HG03432 (cell line): ENCODE results near the gene FRMD4A.
"Not testable (repeated sequence)": the region's sequence is repeated elsewhere in the genome, so short reads cannot be mapped to it uniquely, and the experiment has no call there.

Experiments used
- ATAC-seq: cut with Tn5 transposase; IDR thresholded peaks from one replicate; pipeline ENCODE4 v1.9.1; 2021; ENCODE audit warnings: mild to moderate bottlenecking, moderate library complexity; ENCODE audit not compliant: unreplicated experiment

Gene FRMD4A

GRCh38 chr10:14116837-14117236, 213.9 kb downstream of the FRMD4A start:
- no peak for ATAC-seq

GRCh38 chr10:14116021-14116420, 214.7 kb downstream of the FRMD4A start:
- ATAC-seq = no peak

DNA sequence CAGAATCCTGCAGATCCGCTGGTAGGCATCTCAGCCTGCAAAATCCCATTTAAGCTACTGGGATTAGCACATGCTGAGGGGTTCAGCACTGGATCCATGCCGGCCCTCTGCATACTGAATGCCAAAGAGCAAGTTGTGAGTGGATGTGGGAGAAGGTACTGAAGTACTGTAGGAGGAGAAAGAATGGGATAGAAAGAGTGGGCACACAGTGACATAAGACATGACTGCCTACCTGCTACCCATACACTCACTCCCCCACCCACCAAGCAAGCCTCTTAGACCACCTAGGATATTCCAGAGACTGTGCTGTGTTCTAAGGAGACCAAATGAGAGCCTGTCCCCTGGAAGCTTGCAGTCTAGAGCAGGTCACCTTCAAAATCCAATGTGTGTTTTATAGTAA, 215.9 kb downstream of the FRMD4A start:
- ATAC-seq = no peak

DNA sequence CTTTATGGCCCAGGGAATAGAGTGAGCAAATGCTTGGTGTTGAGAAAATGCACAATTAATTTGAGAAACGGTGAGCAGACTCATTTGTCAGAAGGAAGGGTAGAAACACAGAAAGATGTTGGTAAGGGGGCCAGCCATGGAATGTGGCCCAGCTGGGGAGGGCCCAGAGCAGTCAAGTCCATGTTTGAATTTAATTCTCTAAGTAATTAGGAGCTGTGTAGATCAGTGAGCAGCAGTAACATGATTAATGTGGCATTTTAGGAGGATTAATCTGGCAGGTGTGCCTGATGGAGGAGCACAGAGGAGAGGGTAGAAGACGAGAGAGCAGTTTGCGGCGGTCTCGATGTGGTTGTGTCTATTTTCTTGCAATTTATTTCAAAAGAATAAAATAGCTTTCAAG, 218.7 kb downstream of the FRMD4A start:
- ATAC-seq = no peak

DNA sequence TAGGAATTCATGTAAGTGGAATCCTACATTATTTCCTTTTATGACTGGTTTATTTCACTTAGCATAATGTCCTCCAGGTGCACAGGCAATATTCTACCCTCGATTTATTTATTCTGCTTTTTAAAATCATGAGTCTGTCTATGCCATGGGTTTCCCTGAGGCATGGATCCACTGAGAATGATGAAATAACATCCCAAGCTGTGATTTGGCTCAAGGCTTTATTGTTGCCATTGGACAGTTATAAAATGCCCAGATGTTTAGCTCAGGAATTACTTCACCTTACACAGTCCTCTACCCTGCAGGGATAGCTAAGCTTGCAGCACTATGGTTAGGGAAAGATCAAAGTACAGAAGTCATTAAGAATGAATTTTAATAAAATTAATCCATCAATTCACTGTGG, 219.5 kb downstream of the FRMD4A start:
- ATAC-seq = no peak

GRCh38 chr10:14106828-14107227, 223.9 kb downstream of the FRMD4A start:
- no peak for ATAC-seq

- no peak for ATAC-seq
Observed at GRCh38 chr10:14102056-14102455, 228.7 kb downstream of the FRMD4A start.

DNA sequence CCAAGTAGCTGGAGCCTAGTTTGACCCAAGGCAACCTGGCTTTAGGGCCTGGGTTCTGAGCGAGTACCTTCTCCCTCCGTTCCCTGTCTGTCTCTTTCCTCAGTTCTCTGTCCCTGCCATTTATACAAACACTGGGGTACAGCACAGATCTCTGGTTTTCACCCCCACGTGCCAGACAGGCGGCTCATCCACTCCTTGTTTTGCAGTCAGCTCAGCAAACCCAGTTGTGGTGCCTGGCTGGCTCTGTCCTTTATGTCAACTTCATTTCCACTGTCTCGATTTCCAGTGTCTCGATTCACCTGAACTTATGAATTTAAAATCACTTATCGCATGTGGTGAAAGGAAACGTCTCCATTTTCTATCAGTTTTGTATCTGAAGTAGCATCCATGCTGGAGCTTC, 230.8 kb downstream of the FRMD4A start:
- no peak for ATAC-seq

DNA sequence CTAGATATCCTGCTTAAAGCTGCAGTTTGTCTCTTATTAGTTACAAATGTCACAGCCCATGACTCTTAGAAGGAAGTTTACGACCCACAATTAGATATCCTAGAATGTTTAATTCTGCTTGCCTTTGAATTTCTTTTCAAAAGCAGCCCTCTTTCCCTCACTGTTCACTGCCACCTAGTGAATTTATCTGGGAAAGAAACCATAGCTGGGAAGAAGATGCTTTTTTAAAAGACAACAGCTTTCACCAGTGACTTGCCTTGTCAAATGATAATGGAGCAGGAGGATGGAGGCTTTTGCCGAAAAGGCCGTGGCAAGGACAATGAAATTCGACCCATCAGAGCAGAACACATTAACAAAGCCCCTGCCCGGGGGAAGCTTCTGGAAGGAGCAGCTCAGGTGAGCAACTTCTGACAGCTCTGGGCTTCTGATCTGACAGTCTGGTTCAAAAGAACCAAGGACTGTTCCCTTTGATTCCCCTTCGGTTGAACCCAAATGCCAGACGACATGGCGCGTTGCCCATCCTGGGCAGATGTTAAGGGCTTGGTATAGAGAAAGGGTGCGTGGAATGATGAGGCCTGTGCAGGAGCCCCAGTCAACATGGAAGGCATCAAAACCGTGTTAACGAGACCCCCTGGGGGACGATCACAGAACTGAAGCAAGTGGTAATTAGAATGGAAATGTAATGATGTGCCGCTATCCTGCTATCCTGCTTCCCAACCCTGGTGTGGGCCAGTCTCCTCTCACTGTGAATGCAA, 236.8 kb downstream of the FRMD4A start:
- no peak for ATAC-seq

DNA sequence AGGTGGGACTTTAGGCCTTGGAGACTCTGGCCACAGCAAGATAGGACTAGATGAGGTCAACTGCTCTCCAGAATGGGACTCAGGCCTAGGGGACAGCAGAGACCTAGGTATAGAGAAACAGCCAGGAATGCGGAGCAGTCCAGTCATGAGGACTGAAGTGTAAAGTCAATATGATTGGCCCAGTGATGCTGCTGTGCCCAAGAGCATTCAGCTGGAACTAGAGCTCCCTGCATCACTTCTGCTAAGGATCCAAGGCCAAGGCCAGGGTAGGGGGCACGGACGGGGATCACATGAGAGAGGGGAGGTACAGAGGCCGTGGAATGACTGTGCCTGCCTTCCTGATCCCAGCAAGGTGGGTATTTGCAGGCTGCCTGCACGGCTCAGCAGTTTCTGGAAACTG, 237.9 kb downstream of the FRMD4A start:
- ATAC-seq = no peak

- ATAC-seq = no peak
Observed at GRCh38 chr10:14089556-14090292, 241.0 kb downstream of the FRMD4A start.

DNA sequence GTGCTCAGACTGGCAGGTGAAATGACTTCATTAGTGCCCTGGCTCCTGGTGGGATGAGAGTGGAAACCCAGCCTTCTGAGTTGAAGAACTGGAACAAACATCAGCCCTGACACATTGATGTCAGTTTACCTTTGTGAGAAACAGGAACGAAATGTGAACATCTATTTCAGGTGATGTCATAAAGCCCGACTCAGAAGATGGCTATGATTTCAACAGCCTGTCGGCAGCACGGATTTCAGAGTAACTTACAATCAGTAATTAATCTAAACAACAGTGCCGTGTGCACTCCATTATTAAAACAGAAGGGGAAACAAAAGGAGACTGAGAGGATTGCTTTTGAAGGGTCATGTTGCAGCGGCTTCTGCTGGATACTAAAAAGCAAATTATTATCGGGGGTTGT, 243.2 kb downstream of the FRMD4A start:
- ATAC-seq = no peak

GRCh38 chr10:14086596-14086995, 244.1 kb downstream of the FRMD4A start:
- no peak for ATAC-seq

- ATAC-seq = no peak
Observed at GRCh38 chr10:14084875-14085274, 245.8 kb downstream of the FRMD4A start.

- no peak for ATAC-seq
Observed at GRCh38 chr10:14080795-14081194, 249.9 kb downstream of the FRMD4A start.

DNA sequence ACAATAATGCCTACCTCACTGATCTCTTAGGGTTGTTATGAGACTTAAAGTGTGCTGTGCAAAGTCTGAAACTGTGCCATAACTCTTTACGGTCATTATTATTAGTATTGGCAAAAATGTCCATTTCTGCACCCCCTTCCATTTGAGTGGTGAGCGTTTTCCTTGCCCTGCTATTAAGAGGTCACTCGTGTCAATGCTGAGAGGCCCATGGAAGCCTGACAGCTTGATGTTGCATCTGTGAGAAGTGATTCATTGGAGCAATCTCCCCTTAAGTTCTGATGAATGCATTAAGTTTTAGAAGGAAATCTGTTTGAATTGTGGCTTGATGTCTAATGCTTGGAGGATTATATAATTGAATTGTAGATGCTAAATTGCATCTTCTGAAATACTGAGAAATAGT, 253.3 kb downstream of the FRMD4A start:
- ATAC-seq = no peak

- no peak for ATAC-seq
Observed at GRCh38 chr10:14074062-14074884, 256.5 kb downstream of the FRMD4A start.

DNA sequence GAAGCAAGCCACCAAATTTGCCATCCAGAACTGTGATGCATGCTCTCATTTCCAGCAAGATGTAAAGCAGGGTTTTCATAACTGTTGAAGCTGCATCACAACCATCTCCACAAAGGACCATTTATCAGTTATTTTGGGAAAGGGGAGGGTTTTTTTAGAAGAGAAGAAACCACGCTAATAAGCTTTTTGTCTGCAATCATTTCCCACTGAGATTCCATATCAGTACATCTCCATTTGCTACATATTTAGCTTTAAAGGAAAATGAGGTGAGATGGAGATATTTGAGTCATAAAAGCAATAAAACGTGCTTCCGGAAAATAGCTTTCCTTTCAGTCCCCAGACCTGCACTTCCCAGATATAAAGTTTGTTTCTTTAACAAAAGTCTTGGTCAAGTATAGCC, 258.2 kb downstream of the FRMD4A start:
- ATAC-seq = no peak

- no peak for ATAC-seq
Observed at GRCh38 chr10:14071956-14072355, 258.8 kb downstream of the FRMD4A start.

DNA sequence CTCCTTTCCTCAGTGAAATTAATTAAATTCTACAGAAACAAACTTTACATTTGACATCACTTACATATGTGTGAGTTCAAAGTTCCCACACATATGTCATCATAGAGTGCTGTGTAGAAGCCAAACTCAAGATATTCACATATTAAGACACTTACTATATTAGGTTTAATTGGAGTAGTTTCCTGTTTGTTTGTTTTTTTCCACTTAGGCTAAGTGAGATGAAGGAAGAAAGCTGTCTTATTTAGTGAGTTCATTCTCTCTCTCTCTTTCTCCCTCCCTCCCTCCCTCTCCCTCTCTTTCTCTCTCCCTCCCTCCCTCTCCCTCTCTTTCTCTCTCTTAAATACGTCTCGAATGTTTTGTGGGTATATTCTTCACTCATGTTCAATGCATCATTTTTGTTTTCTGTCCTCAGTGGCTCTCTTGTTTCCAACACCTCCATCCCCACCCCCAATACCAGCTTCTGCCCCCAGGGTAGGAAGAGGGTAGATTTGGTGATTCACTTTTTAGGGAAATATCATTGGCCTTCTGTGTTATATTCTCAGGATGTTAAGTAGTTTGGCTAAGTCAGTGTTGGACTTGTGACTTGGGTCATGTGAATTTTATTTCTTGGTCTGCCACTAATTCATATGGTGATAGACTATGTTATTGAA, 262.0 kb downstream of the FRMD4A start:
- ATAC-seq = no peak

- ATAC-seq = not testable (repeated sequence)
Observed at GRCh38 chr10:14067638-14068037, 263.1 kb downstream of the FRMD4A start.
